GM18505 (cell line): ENCODE data around the gene KCNG4.

Source experiments
- ATAC-seq: cut with Tn5 transposase; IDR thresholded peaks from one replicate; pipeline ENCODE4 v1.9.1; 2021; ENCODE audit not compliant: unreplicated experiment
- POLR2A ChIP-seq: IDR thresholded peaks from 4 replicates; pipeline ENCODE4 v1.6.1; 2011; ENCODE audit warnings: borderline replicate concordance; ENCODE audit not compliant: insufficient read depth, insufficient read length; ENCODE audit errors: extremely low read depth

The KCNG4 gene

GRCh38 chr16:84274515-84274914 lies 34.7 kb upstream of the KCNG4 start:
- no peak for ATAC-seq
- no peak for TF ChIP-seq POLR2A

- no peak for ATAC-seq
- no peak for TF ChIP-seq POLR2A
Observed at GRCh38 chr16:84272740-84273320, 33.0 kb upstream of the KCNG4 start.

- no peak for ATAC-seq
- no peak for TF ChIP-seq POLR2A
Observed at GRCh38 chr16:84271866-84272265, 32.1 kb upstream of the KCNG4 start.

- ATAC-seq = no peak
- TF ChIP-seq POLR2A = no peak
Observed at GRCh38 chr16:84271037-84271436, 31.2 kb upstream of the KCNG4 start.

GRCh38 chr16:84270531-84270930 lies 30.7 kb upstream of the KCNG4 start:
- no peak for ATAC-seq
- no peak for TF ChIP-seq POLR2A

GRCh38 chr16:84270071-84270470 lies 30.3 kb upstream of the KCNG4 start:
- TF ChIP-seq POLR2A = no peak
- ATAC-seq = no peak

GRCh38 chr16:84268291-84269040 lies 28.7 kb upstream of the KCNG4 start:
- ATAC-seq = no peak
- TF ChIP-seq POLR2A = no peak

- TF ChIP-seq POLR2A = no peak
- ATAC-seq = no peak
Observed at GRCh38 chr16:84267380-84267779, 27.6 kb upstream of the KCNG4 start.

GRCh38 chr16:84266451-84266850 lies 26.6 kb upstream of the KCNG4 start:
- no peak for ATAC-seq
- TF ChIP-seq POLR2A = no peak

- no peak for ATAC-seq
Observed at GRCh38 chr16:84262939-84263338, 23.1 kb upstream of the KCNG4 start.

GRCh38 chr16:84262031-84262430 lies 22.2 kb upstream of the KCNG4 start:
- no peak for TF ChIP-seq POLR2A
- ATAC-seq = no peak

More at GRCh38 chr16:84262939-84263338, 23.1 kb upstream of the KCNG4 start:
- no peak for TF ChIP-seq POLR2A

- ATAC-seq = no peak
- no peak for TF ChIP-seq POLR2A
Observed at GRCh38 chr16:84260766-84261554, 21.1 kb upstream of the KCNG4 start.

- ATAC-seq = no peak
- TF ChIP-seq POLR2A = no peak
Observed at GRCh38 chr16:84259691-84260090, 19.9 kb upstream of the KCNG4 start.

- no peak for ATAC-seq
- TF ChIP-seq POLR2A = no peak
Observed at GRCh38 chr16:84258266-84258665, 18.5 kb upstream of the KCNG4 start.

GRCh38 chr16:84255050-84255810 lies 15.4 kb upstream of the KCNG4 start:
- ATAC-seq = no peak
- no peak for TF ChIP-seq POLR2A
